K562 (cell line): ENCODE data around the gene RASD1. TPM values are rescaled to one million over a fixed set of nuclear protein-coding genes. Genes with fewer than 3 reads are reported as not detected.

ENCODE experiments used
- ATAC-seq: fragments of 200-7000 bp; cut with Tn5 transposase; 3 replicates; pipeline ENCODE4 v1.9.1; 2020; ENCODE audit warnings: moderate library complexity
- BruUV-seq: library from RNA; stranded (reverse); fragments of 400-500 nt; replicated peaks from 2 replicates; lab custom pipeline; 2021; lab: Mats Ljungman, UMichigan
- CTCF ChIA-PET: fragments of 300-600 bp; formaldehyde crosslinking; extraction: SDS; loops from one replicate; lab custom pipeline; 2021; ENCODE audit warnings: low intra/inter-chr PET ratio; lab: Yijun Ruan, JAX
- POLR2A ChIA-PET: fragments of 300-600, 350-650 bp; sonication (Branson Sonifier 250); formaldehyde crosslinking; extraction: SDS; loops from one replicate; lab custom pipeline; 2021; ENCODE audit warnings: antibody characterized with exemption, inconsistent platforms; lab: Yijun Ruan, JAX
- DNase-seq, 4 experiments: peaks; one replicate each; pipeline versions ENCODE4 v3.0.0 to v3.0.0-alpha.2; 2011 to 2018; ENCODE audit warnings: low spot score in 3 of 4, mixed read lengths in 3 of 4; ENCODE audit errors: extremely low read depth in 1 of 4
- FAIRE-seq: peaks from 2 replicates; lab custom pipeline; 2011; peaks lifted over from hg19 to GRCh38; lab: Jason Lieb, UNC
- H2AFZ ChIP-seq: 2 replicates; pipeline ENCODE4 v1.6.0; 2011; ENCODE audit warnings: low read depth, low read length, control low read depth, inconsistent platforms
- H3K27ac ChIP-seq: fragments of 200-600 bp; 3 replicates; pipeline ENCODE4 v1.8.0; 2011; ENCODE audit warnings: low read depth, mild to moderate bottlenecking, control low read depth, inconsistent platforms, low read length, moderate library complexity, mixed read lengths; ENCODE audit errors: extremely low read depth
- H3K27me3 ChIP-seq, 2 experiments: fragments of 300-600 bp in 1 of 2; 2 replicates in 1 of 2; 3 replicates in 1 of 2; pipeline versions ENCODE4 v1.6.0 to v1.8.0; 2011; ENCODE audit warnings: inconsistent platforms in 2 of 2, low read length in 2 of 2, mild to moderate bottlenecking in 1 of 2, mixed read lengths in 1 of 2, moderate library complexity in 1 of 2; ENCODE audit not compliant: control insufficient read depth in 2 of 2, insufficient read depth in 2 of 2
- H3K36me3 ChIP-seq: fragments of 300-600 bp; 3 replicates; pipeline ENCODE4 v1.8.0; 2011; ENCODE audit warnings: mild to moderate bottlenecking, low read length, inconsistent platforms; ENCODE audit not compliant: control insufficient read depth, insufficient read depth
- H3K4me1 ChIP-seq, 2 experiments: fragments of 200-600 bp in 1 of 2; replicated peaks in 1 of 2; 2 replicates in 1 of 2; 3 replicates in 1 of 2; pipeline versions ENCODE4 v1.5.1 to v1.8.0; 2011; ENCODE audit warnings: inconsistent platforms in 2 of 2, low read length in 2 of 2, mild to moderate bottlenecking in 1 of 2, mixed read lengths in 1 of 2, moderate library complexity in 1 of 2; ENCODE audit not compliant: control insufficient read depth in 2 of 2, insufficient read depth in 2 of 2
- H3K4me2 ChIP-seq: 2 replicates; pipeline ENCODE4 v1.6.1; 2011; ENCODE audit warnings: low read length, control low read depth, inconsistent platforms, mixed read lengths; ENCODE audit not compliant: insufficient read depth
- H3K4me3 ChIP-seq: fragments of 200-600 bp; sonication (generic), shearing (Covaris generic); 2 replicates; pipeline ENCODE4 v1.5.1; 2016; ENCODE audit warnings: control low read depth, inconsistent platforms
- H3K79me2 ChIP-seq: fragments of 200-600 bp; 3 replicates; pipeline ENCODE4 v1.8.0; 2011; ENCODE audit warnings: low read length, inconsistent platforms; ENCODE audit not compliant: control insufficient read depth, insufficient read depth
- H3K9ac ChIP-seq, 2 experiments: 2 replicates each; pipeline versions ENCODE4 v1.6.0 to v1.6.1; 2011; ENCODE audit warnings: low read depth in 2 of 2, low read length in 2 of 2, control low read depth in 1 of 2, inconsistent platforms in 1 of 2, mild to moderate bottlenecking in 1 of 2, mixed read lengths in 1 of 2; ENCODE audit not compliant: insufficient read depth in 1 of 2
- H3K9me1 ChIP-seq: one replicate; pipeline ENCODE4 v1.6.0; 2011; ENCODE audit warnings: inconsistent platforms, mild to moderate bottlenecking, low read length, moderate library complexity; ENCODE audit not compliant: control insufficient read depth, insufficient read depth
- H3K9me3 ChIP-seq: replicated peaks from 2 replicates; pipeline ENCODE4 v1.5.1; 2011; ENCODE audit warnings: low read depth, low read length, inconsistent platforms; ENCODE audit not compliant: control insufficient read depth, insufficient read depth
- H4K20me1 ChIP-seq: replicated peaks from 2 replicates; pipeline ENCODE4 v1.6.1; 2011; ENCODE audit warnings: low read length, inconsistent platforms, mixed read lengths; ENCODE audit not compliant: control insufficient read depth, insufficient read depth
- AFF1 ChIP-seq, 2 experiments: fragments of 450-650 bp; IDR thresholded peaks; 2 replicates each; pipeline ENCODE4 v1.6.1; 2018; ENCODE audit warnings: mild to moderate bottlenecking in 2 of 2, low read depth in 1 of 2; ENCODE audit not compliant: partially characterized antibody in 2 of 2
- ATF2 ChIP-seq: sonication (generic); formaldehyde crosslinking; IDR thresholded peaks from 2 replicates; pipeline ENCODE4 v1.8.1; 2022; ENCODE audit warnings: missing genetic modification reagents
- CREM ChIP-seq: IDR thresholded peaks from 2 replicates; pipeline ENCODE4 v1.6.1; 2014; ENCODE audit warnings: antibody characterized with exemption, low read depth
- GATA2 ChIP-seq: sonication (generic); formaldehyde crosslinking; IDR thresholded peaks from 2 replicates; pipeline ENCODE4 v1.4.0; 2020; ENCODE audit warnings: mild to moderate bottlenecking, missing genetic modification reagents
- GATAD2A ChIP-seq: fragments of 450-650 bp; IDR thresholded peaks from 2 replicates; pipeline ENCODE4 v1.6.1; 2017
- NCOR1 ChIP-seq: fragments of 450-650 bp; IDR thresholded peaks from 2 replicates; pipeline ENCODE4 v1.6.1; 2016; ENCODE audit warnings: mild to moderate bottlenecking, moderate library complexity
- PRDM10 ChIP-seq: fragments of 450-650 bp; IDR thresholded peaks from 2 replicates; pipeline ENCODE4 v1.6.1; 2018; ENCODE audit not compliant: partially characterized antibody
- SREBF1 ChIP-seq: fragments of 150-350 bp; IDR thresholded peaks from 2 replicates; pipeline ENCODE4 v1.6.1; 2014; ENCODE audit warnings: antibody characterized with exemption, low read depth, low read length, borderline replicate concordance
- SRSF3 ChIP-seq: fragments of 200-400 bp; formaldehyde crosslinking; IDR thresholded peaks from 2 replicates; pipeline ENCODE4 v1.6.1; 2016; ENCODE audit warnings: mild to moderate bottlenecking, low read length, moderate library complexity; ENCODE audit not compliant: insufficient read depth
- WGBS: fragments of 100-300 bp; shearing (Covaris generic); methylation state at CpG from one replicate; pipeline ENCODE4 v1.1.6; 2016; ENCODE audit warnings: low coverage, mixed read lengths; ENCODE audit not compliant: insufficient coverage; ENCODE audit errors: missing lambda C conversion rate; 5-methylcytosine and 5-hydroxymethylcytosine counted together
- in situ Hi-C: fragments of 300-500 bp; cut with MboI; formaldehyde crosslinking; loops from 4 replicates; pipeline ENCODE4 v1.15.0; 2018; ENCODE audit warnings: inconsistent platforms, mixed read lengths
- intact Hi-C: fragments of 100-400 bp; cut with micrococcal nuclease; formaldehyde crosslinking; loops from 2 replicates; pipeline ENCODE4 v1.14.2; 2022
- polyA plus RNA-seq, 8 experiments: library from polyadenylated mRNA; depleted of rRNA in 4 of 8; stranded (reverse) in 5 of 8; unstranded in 3 of 8; fragments of >200 nt; fragmentation: Nextera tagmentation in 2 of 8; fragmentation: Illumina TruSeq in 1 of 8; extraction: Ambion mirVana in 2 of 8; extraction: Trizol in 1 of 8; gene quantifications; 2 replicates each; pipeline versions ENCODE4 v1.2.1 to v1.2.3, GENCODE V29; 2011 to 2014; ENCODE audit warnings: inconsistent platforms in 1 of 8, missing spikeins in 1 of 8
- total RNA-seq, 7 experiments: library from RNA; depleted of rRNA in 6 of 7; stranded (reverse); fragments of >200 nt in 6 of 7; fragmentation: Illumina TruSeq in 2 of 7; extraction: Trizol in 2 of 7; gene quantifications; 2 replicates each; pipeline versions ENCODE4 v1.2.1 to v1.2.3, GENCODE V29; 2011 to 2021; ENCODE audit warnings: low replicate concordance in 1 of 7
- TF ChIP-seq, protein P1 (sequence below): fragments of 150-350 bp; IDR thresholded peaks from 2 replicates; pipeline ENCODE4 v1.6.1; 2014; ENCODE audit warnings: low read depth, mild to moderate bottlenecking, low read length, borderline replicate concordance

Gene RASD1
- total and polyA plus RNA-seq, 9 of the 15 experiments (the other 6 are each of a cell fraction or from before 2014, with no cell fraction given): 0.11 TPM; not detected in 8

GRCh38 chr17:17469358-17469757 lies 26.8 kb downstream of the RASD1 start:
- POLR2A ChIA-PET: no interaction called here
- no peak overlapping the region for H3K4me3 ChIP-seq
- no peaks in the 10 kb centered on the region for H3K9me1 ChIP-seq
- no peak overlapping the region for H3K27ac ChIP-seq
- DNase-seq (no peak), ATAC-seq (no peak), FAIRE-seq (no peak)
- no peak overlapping the region for H2AFZ ChIP-seq
- H3K79me2 ChIP-seq: no peaks in the 10 kb centered on the region
- WGBS: 10% methylated on average over 4 of the region's 4 CpGs
- in situ Hi-C loops: no loop called here
- CTCF ChIA-PET: no interaction called here
- peaks cover 9 to 36% of the 10 kb centered on the region in 2 experiments for H3K27me3 ChIP-seq
- H3K9ac ChIP-seq: no peak overlapping the region
- H3K36me3 ChIP-seq: no peaks in the 10 kb centered on the region
- intact Hi-C loops: no loop called here
- BruUV-seq: no TSS peak
- H3K4me1 ChIP-seq: no peaks in the 10 kb centered on the region; a peak in 1 of 5 replicates
- no peaks in the 10 kb centered on the region for H3K9me3 ChIP-seq
- H4K20me1 ChIP-seq: no peaks in the 10 kb centered on the region
- no peak overlapping the region for H3K4me2 ChIP-seq
- no peak for TF ChIP-seq CREM
- no peak for TF ChIP-seq PRDM10
- no peak for TF ChIP-seq GATA2 (CRISPR knock-in tag)
- no peak for TF ChIP-seq NCOR1
- no peak for TF ChIP-seq SRSF3
- no peak for TF ChIP-seq AFF1 (IDR thresholded peaks at IDR 0.05; ENCODE audit: low read depth in 1 of 2, partially characterized antibody in 2 of 2)
- no peak for TF ChIP-seq SREBF1
- no peak for TF ChIP-seq ATF2 (CRISPR knock-in tag)
- TF ChIP-seq, protein P1, sequence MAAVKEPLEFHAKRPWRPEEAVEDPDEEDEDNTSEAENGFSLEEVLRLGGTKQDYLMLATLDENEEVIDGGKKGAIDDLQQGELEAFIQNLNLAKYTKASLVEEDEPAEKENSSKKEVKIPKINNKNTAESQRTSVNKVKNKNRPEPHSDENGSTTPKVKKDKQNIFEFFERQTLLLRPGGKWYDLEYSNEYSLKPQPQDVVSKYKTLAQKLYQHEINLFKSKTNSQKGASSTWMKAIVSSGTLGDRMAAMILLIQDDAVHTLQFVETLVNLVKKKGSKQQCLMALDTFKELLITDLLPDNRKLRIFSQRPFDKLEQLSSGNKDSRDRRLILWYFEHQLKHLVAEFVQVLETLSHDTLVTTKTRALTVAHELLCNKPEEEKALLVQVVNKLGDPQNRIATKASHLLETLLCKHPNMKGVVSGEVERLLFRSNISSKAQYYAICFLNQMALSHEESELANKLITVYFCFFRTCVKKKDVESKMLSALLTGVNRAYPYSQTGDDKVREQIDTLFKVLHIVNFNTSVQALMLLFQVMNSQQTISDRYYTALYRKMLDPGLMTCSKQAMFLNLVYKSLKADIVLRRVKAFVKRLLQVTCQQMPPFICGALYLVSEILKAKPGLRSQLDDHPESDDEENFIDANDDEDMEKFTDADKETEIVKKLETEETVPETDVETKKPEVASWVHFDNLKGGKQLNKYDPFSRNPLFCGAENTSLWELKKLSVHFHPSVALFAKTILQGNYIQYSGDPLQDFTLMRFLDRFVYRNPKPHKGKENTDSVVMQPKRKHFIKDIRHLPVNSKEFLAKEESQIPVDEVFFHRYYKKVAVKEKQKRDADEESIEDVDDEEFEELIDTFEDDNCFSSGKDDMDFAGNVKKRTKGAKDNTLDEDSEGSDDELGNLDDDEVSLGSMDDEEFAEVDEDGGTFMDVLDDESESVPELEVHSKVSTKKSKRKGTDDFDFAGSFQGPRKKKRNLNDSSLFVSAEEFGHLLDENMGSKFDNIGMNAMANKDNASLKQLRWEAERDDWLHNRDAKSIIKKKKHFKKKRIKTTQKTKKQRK: no peak
- TF ChIP-seq GATAD2A: no peak
